Right ventricle myocardium inferior (tissue), 1 donor: ENCODE results near the gene MAST4. TPM values are rescaled to one million over a fixed set of nuclear protein-coding genes. Genes with fewer than 3 reads are reported as not detected.

Experiments used
- ATAC-seq: fragments of 200-7000 bp; cut with Tn5 transposase; one replicate; pipeline ENCODE4 v1.9.1; 2020; ENCODE audit warnings: mild to moderate bottlenecking, moderate library complexity
- DNase-seq: peaks from one replicate; pipeline ENCODE4 v3.0.0; 2021; ENCODE audit errors: missing footprints
- intact Hi-C: fragments of 100-400 bp; cut with DNase I; formaldehyde crosslinking; loops from one replicate; pipeline ENCODE4 v1.11.0; 2022
- total RNA-seq: library from RNA; stranded (reverse); fragmentation: NEBNext Ultra II Directional; extraction: Animal tissue kit (Norgen Biotek cat#: 25700); gene quantifications from one replicate; pipeline ENCODE4 v1.2.1, GENCODE V29; 2021
- donor health status: DM: no; HTN: yes; CAD: no; lungs with severe emphysema.

MAST4 gene
- total RNA-seq, 1 donor from 2014 or later, result 39.6 TPM

- intact Hi-C loops, result loop anchor here (5.0 kb wide), 1 partner anchor 46 kb away; no protein-coding TSS in a partner anchor
- DNase-seq, result no peak
- no peak for ATAC-seq
These were observed 449.9 kb downstream of the MAST4 start for GRCh38 chr5:67045816-67046740.

GRCh38 chr5:67047160-67047559 lies 451.0 kb downstream of the MAST4 start:
- ATAC-seq (peak; percentile 89), DNase-seq (peak; percentile 75)
- intact Hi-C loops, result loop anchor here (5.0 kb wide), 1 partner anchor 45 kb away; no protein-coding TSS in a partner anchor

GRCh38 chr5:67047616-67048015 lies 451.4 kb downstream of the MAST4 start:
- intact Hi-C loops, result loop anchor here (5.0 kb wide), 1 partner anchor 45 kb away; no protein-coding TSS in a partner anchor
- no peak for DNase-seq
- ATAC-seq, result no peak

GRCh38 chr5:67050125-67050524 lies 453.9 kb downstream of the MAST4 start:
- intact Hi-C loops, result no loop called here
- ATAC-seq (no peak), DNase-seq (no peak)

DNA sequence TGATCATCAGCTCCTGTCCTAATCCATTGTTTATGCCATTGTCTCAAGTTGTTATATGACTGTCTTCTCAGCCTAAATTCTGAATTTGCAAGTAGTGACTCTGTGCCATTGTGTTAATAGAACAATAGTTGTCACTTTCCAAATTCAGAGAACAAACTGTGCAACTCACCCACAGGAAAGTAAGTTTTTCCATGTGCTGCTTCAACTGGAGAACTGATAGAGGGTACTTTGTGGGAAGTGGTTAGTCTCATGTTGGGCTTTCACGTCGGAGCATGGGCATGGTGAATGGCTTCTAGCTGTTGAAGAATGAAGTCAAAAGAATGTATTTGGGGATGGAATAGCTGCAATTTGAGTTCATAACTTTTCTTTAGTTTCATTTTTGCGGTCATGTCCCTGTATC lies 454.4 kb downstream of the MAST4 start:
- intact Hi-C loops, result no loop called here
- no peak for DNase-seq
- no peak for ATAC-seq

DNA sequence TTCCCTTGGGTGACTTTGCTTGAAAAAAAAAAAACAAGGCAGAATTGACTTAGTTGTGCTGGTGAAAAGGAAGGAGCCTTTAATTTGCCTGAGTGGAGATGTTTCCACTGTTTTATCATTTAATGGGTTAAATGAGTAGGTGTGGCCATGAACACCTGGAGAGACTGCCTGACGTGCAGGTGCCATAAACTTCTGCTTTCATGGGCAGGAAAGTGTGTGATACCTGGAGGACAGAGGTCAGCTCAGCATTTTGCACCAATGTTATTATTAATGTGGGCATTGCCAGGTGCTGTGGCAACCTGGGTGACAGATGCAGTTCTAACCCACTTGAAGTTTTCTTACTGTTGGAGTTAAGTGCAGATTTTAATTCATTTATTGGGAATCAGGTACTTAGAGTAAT lies 455.0 kb downstream of the MAST4 start:
- no peak for ATAC-seq
- intact Hi-C loops, result no loop called here
- DNase-seq, result no peak

DNA sequence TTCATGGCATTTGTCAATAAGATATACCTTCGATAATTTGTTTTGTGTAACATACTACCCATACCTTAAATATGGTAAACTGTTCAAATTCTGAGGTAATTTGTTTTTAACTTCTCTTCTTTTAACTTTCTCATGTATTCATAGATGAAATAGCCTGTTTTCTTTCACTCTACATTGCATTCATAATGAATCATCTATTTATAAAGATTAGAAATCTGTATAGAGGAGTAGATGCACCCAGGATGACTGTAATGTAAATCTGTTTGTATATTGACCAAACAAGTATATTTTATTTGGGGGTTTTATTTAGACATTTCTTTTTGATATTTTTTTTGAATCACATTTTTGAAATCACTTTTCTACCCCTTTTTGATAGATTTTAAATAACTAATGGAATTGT lies 455.8 kb downstream of the MAST4 start:
- intact Hi-C loops, result no loop called here
- DNase-seq (no peak), ATAC-seq (no peak)

- DNase-seq (no peak), ATAC-seq (no peak)
- intact Hi-C loops, result no loop called here
These were observed 457.0 kb downstream of the MAST4 start for GRCh38 chr5:67053229-67053628.

DNA sequence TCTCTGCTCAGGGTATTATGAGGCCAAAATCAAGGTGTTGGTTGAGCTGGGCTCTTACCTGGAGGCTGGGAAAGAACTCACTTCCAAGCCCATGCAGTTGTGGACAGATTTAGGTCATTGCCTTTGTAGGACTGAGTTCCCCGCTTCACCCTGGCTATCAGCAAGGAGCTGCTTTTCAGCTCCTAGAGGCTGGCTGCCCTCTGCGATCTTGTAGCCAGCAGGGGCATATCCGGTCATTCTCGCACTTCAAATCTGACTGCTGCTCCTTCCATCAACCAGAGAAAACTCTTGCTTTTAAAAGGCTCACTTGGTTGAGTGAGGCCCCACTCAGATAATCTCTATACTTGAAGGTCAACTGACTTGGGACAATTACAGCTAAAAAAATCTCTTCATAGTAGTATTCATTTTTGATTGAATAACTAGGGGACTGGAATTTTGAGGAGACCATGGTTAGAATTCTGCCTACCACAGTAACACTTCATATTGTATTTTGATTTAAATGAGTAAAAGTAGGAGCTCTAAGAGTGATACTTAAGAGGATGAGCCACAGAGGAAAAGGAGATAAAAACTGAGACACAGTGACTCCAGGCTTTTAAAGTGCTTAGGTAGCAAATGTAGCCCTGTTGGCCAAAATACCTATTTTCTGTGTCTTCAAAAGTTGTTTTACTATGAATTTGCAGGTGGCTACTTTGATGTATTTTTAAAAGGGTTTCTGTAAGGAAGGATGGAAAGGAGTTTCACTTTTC lies 463.0 kb downstream of the MAST4 start:
- ATAC-seq (peak; percentile 79), DNase-seq (no peak)
- intact Hi-C loops, result no loop called here

- ATAC-seq, result no peak
- intact Hi-C loops, result no loop called here
- DNase-seq, result no peak
These were observed 463.7 kb downstream of the MAST4 start for GRCh38 chr5:67059744-67060490.

DNA sequence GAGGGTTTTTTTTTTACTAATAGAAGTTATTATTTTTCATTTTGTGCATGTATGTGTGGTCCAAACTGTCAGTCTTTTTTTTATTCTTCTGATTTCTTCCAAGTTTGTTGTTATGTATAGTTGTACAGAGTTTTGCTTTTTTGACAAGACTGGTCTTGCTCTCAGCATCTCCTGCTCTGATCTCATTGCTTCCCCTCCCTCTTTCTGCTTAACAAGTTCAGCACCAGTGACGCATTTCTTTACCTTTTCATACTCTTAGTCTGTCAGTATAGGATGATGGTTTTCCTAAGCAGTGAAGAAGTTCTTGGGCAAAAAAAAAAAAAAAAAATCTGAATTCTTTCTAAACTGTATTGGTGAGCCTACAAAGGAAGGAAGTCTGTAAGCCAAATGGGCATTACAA lies 465.3 kb downstream of the MAST4 start:
- DNase-seq (no peak), ATAC-seq (no peak)
- intact Hi-C loops, result no loop called here

DNA sequence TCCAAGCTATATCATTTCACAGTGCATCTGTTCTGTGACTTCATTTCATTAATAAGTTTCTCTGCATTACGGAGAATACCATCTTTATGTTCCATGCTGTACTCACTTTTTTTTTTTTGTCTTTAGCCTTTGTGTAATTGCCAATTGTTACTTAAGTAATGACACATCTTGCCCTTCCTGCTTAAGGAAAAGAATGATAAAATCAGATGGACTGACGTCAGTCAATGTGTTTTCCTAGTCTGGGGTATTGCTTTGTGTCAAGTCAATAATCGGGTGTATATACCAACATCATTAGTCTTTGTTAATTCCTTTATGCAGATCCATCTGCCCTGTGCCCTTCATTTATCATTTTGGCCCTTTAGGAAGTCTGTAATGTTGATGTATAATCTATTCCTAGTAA lies 466.9 kb downstream of the MAST4 start:
- intact Hi-C loops, result no loop called here
- ATAC-seq, result no peak
- DNase-seq, result no peak

- ATAC-seq, result no peak
- no peak for DNase-seq
- intact Hi-C loops, result no loop called here
These were observed 467.6 kb downstream of the MAST4 start for GRCh38 chr5:67063791-67064190.

DNA sequence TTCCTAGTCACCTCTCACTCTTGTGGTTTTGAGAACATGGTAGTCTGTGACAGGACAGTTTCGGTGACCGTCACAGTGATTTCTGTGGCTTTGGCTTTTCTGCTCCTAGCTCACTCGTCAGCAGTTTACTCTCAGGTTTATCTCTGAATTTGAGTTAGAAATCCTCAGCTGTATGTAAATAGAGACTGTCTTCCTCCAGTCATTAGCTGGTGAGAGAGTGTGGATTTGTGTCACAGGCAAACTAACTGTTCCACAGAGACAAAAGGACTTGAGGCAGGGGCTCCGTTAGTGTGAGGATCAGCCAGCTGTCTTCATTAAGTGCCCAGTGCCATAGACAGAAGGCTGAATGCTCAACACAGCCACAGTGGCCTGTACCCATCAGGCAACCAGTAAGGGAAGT lies 469.0 kb downstream of the MAST4 start:
- intact Hi-C loops, result no loop called here
- no peak for DNase-seq
- ATAC-seq, result no peak

- no peak for DNase-seq
- intact Hi-C loops, result no loop called here
- ATAC-seq, result no peak
These were observed 469.5 kb downstream of the MAST4 start for GRCh38 chr5:67065696-67066095.

- DNase-seq, result no peak
- ATAC-seq, result no peak
- intact Hi-C loops, result no loop called here
These were observed 470.6 kb downstream of the MAST4 start for GRCh38 chr5:67066815-67067214.

- ATAC-seq, result no peak
- DNase-seq, result no peak
- intact Hi-C loops, result no loop called here
These were observed 477.0 kb downstream of the MAST4 start for GRCh38 chr5:67073045-67073680.

- ATAC-seq (no peak), DNase-seq (no peak)
- intact Hi-C loops, result no loop called here
These were observed 481.1 kb downstream of the MAST4 start for GRCh38 chr5:67077296-67077695.

- no peak for DNase-seq
- no peak for ATAC-seq
- intact Hi-C loops, result no loop called here
These were observed 485.1 kb downstream of the MAST4 start for GRCh38 chr5:67081261-67081660.
